ENCODE results near the gene PI4KA.

- TF ChIP-seq CTCF (IDR thresholded peaks at IDR 0.05; ENCODE audit: low read depth, low read length, poor library complexity, severe bottlenecking) (no peak), EZH2phosphoT487 (IDR thresholded peaks at IDR 0.05; ENCODE audit: borderline replicate concordance, low read length) (no peak)
Measured at GRCh38 chr22:20852503-20852902, 6.1 kb downstream of the PI4KA start.
